ENCODE measurements around the gene WDFY3.

- TF ChIP-seq ZBTB34 (CRISPR knock-in tag; IDR thresholded peaks at IDR 0.05) = no peak
- no peak for TF ChIP-seq MXD4 (CRISPR knock-in tag; IDR thresholded peaks at IDR 0.05)
- TF ChIP-seq ZNF720 (CRISPR knock-in tag; IDR thresholded peaks at IDR 0.05) = no peak
These were observed 100.2 kb downstream of the WDFY3 start for GRCh38 chr4:84866295-84866694.
